Stimulated activated CD4-positive, alpha-beta T cell treated with anti-CD3 and anti-CD28 coated beads, Interleukin-2, amount 100 ng/mL, for 24 hours (primary cell): ENCODE data around the gene RALGAPA2.

ENCODE experiments used
- DNase-seq, 2 donors: peaks; one replicate each; pipeline ENCODE4 v3.0.0-alpha.2; 2020

The RALGAPA2 gene

DNA sequence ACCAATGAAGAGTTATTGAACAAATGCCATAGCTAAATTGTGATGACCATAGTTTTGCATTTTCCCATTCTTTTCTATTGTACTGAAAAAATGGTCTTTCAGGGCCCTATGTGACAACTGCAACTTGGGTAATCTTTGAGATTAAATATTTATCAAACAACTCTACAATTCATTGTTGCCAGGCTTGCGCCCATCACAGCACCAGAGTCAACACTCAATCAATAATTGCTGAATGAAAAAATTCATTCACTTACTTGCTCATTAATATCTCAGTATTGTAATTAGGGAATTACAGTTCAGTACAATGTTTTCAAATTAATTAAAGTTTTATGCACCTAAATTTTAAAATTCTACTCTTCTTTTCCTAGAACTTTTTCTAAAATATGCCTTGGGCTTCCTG is 7.7 kb upstream of the RALGAPA2 start:
- DNase-seq = no peak

DNA sequence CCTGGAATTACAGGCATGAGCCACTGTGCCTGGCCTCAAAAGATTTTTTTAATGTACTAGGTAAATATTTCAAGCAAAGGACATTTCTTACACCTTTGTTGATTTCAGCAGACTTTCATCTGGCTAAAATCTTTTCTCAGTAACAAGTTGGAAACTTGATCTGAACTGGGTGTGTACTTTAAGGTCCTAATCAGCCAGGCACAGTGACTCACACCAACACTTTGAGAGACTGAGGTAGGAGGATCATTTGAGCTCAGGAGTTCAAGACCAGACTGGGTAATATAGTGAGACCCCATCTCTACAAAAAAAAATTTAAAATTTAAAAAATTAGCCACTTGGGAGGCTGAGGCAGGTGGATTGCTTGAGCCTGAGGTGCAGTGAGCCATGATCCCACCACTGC is 7.0 kb upstream of the RALGAPA2 start:
- DNase-seq = no peak

DNA sequence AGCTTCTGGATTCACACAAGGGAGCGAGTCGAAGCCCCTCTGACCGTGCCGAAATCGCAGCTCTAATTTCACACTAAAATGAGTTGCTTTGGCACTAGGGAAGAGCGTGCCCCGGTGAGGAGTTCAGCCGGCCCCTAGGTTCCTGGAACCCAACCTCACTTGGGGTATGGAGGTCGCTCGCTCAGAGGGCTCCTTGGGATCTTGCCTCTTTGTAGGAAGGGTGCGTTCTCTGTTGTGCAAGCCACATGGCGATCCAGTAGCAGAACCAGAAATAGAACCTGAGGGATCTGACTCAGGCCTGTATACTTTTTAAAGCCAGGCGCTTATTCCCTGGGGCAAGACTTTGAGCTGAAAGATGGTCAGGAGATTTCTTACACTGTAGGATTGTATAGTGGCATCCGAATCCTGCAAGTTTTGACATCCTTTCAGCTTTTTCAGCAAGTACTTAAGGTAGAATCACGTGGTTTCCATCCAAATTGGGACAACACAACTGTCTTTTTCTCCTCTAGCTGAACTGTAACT is 861 bp upstream of the RALGAPA2 start:
- DNase-seq = peak in 1 of 2 donors; percentile 22

DNA sequence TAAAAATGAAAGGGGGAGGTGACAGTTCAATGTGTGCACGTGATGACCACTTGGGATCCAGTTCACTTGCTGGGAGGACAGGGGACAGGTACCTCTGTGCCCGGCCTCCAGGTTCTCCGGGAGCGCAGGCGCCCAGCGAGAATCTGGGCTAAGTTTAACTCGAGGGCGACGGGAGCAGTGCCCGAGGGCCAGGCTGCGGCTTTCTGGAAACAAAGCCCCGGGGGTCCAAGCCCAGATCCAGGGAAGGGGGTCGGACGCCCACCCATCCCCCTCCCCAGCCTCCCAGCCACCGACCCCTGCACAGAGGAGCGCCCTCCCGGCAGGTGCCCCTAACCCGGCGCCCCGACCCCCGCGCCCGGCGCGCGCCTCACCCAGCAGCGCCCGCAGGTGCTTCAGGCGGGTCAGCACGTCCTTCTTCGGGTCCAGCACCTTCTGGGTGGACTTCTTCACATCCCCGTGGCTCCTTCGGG is 405 bp downstream of the RALGAPA2 start:
- DNase-seq = peak; percentile 20 to 25

DNA sequence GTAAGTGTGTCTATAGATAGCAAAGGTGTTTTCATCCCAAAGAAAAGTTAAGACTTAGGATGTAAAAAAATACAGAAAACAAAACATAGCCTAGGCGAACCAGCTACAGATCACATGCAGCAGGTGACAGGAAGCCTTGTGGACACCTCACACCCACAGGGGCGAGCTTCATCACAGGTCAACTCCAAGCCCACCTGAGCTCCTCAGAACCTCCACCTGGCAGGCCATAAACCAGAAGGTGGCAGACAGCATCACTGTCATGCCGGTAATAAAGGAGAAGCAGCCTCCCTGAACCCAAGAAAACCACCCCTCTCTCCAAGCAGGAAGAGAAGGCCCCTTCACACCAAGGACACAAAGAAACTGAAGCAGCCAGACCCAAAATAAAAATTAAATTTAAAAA is 1.0 kb downstream of the RALGAPA2 start:
- peak; percentile 10 to 20 for DNase-seq

DNA sequence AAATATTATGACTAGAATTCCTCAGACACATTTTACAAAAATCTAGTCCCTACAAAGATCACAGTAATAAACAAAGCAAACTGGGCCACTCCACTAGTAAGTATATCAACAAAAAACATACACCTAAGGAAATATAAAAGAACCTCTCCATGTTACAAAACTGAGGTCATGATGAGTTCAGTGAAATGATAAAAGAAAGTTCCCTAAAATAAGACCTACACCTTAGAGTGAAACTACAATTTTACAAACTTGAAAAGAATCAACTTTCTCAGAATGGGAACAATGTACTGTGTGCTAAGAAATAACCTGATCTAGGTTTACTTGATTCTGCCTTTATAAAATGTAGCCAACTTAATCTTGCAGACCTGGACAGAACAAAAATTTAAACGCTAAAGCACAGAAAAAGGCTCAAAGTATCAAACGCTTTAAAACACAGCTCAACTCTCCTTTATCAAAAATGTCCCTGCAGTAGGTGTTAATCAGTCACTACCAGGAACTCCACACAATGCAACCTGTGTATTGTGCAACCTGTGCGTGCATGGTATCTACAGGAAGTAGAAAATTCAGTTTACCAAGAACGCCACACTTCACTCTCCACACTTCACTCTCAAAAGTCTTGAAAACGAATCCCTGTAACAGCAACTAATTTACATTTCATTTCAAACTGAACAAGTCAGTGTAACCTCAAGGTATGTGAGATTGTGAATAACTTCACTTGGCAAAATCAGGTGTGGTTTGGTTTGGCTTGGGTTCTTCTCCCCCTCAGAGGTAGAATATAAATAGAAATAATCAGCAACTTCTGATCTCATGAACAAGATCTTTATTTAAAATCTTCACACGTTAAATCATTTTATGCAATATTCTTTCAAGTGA is 1.8 kb downstream of the RALGAPA2 start:
- DNase-seq = no peak

DNA sequence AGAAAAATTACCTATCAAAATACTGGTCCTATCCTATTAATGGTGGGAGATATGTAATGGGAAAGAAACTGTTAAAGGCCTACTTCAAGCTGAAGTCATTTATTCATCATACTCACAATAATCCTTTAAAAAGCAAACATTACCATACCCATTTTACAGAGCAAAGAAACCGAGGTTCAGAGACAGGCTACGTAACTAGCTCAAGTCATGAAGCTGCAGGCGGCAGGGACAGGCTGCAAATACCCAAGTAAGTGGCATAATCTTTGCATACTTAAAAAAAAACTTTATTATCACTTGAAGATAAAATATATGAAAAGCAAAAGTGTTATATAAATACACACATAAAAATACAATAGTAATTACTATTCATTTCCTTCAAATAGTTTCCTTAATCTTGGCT is 2.6 kb downstream of the RALGAPA2 start:
- no peak for DNase-seq

DNA sequence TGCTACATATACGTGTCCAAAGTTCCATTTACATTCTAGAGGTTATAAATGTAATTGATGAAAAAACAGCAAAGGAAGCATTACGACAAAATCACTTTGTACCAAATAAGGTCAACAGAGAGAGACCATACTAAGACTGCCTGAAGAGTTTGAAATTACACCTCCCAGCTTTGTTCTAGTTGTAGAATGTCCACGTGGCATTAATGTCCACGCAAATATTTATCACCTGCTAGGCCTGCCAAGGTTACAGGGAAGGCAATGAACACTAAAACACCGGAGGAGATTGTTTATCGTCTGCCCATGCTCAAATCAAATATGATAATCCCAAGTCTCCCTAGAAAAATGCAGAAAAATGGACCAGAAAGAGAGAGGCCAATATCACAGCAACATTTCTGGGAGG is 6.2 kb downstream of the RALGAPA2 start:
- no peak for DNase-seq

DNA sequence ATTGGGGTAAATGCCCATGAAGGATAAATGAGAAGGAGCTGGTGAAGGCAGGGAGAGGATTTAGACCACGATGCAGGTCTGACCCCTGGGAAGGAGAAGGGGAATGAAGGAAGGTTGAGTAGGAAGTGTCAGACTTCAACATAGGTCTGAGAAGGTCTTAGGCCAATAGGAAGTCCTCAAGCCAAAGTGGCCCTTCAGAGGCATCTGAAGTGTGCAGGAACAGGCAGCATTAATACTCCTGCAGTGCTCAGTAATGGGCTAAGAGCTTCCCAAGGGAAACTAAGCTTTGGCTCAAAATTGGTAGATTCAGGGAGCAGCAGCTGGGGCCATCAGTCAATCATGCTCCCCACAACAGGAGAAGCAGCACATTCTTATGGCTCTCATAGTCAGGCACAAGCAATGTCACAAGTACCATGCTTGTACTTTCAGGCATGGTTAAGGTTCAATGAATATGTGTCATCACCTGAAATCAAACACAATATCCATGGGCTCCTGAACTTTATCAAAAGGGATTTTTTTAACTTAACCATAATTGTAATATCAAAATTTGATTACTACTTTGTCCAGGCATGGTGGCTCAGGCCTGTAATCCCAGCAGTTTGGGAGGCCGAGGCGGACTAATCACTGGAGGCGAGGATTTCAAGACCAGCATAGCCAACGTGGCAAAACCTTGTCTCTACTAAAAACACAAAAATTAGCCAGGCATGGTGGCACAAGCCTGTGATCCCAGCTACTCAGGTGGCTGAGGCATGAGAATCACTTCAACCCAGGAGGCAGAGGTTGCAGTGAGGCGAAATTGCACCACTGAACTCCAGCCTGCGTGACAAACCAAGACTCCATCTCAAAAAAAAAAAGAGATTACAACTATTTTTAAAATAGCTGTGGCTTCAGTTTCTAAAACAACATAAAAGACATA is 9.9 kb downstream of the RALGAPA2 start:
- DNase-seq = no peak

DNA sequence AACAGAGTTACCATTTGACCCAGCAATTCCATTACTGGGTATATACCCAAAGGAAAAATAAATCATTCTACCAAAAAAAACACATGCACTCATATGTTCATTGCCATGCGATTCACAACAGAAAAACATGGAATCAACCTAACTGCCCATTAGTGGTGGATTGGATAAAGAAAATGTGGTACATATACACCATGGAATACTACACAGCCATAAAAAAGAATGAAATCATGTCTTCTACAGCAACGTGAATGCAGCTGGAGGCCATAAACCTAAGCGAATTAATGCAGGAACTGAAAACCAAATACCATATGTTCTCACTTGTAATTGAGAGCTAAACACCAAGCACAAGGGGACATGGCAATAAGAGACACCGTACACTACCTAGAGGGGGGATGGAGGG is 12.5 kb downstream of the RALGAPA2 start:
- DNase-seq = no peak

DNA sequence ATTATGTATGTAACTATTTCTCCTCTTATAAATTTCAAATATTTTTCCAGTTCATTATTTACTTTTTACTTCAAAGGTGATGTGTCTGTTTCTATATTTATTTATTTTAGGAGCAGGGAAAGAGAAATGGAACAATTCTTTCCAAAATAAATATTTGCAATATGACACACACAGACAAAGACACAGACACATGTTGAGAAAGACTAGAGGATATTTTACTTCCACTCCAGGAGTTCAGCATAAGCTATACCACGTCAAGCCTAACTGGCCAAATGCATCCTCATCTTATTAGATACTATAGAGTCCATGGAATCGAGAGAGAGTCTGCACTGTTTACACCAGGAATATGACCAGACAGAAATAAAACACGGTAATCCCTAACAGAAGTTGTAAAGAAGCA is 13.3 kb downstream of the RALGAPA2 start:
- no peak for DNase-seq

DNA sequence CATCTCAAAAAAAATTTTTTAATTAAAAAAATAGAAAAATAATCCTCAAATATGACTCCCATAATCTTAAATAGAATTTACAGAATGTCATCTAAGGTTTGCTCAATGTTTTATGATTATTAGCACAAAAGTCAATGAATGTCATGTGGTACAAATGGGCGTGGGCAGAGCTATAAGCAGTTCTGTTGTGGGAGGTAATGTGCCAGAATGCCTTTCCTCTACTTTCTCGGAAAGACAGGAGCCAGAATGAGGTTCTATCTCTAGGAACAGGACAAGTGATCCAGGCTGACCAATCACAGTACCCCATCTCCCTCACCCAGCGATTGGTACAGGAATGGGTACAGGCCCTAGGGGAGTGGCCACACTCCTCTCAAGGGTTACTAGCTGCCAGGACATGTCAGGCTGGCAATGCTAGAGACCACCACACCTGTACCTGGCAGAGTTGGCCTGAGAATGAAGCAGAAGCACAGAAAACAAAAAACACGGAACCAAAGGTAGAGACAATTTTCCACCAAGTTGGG is 15.1 kb downstream of the RALGAPA2 start:
- DNase-seq = no peak

DNA sequence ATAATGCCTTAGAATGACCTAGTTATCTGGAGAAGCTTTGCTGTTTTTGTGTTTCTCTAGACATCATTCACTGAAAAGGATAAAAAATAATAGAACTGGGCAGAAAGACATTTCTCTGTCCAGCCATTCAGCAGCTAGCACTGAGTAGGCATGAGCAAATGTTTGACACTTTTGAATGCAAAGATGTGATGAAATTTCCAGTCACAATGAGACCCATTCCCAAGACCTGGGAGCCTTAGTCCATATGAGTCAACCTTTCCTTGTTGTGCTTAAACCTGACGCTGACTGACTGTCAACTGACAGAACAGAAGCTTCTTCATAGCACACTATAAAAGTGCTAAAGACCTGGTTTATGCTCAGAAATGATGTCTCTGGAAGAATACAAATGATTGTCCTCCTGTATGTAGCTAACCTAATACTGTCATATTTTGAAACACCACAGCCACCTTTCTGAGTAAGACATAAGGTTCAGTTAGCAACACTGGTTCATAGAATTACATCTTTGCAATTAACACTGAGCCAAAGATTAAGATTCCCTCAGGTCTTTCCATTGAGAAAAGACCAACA is 17.1 kb downstream of the RALGAPA2 start:
- DNase-seq = no peak

DNA sequence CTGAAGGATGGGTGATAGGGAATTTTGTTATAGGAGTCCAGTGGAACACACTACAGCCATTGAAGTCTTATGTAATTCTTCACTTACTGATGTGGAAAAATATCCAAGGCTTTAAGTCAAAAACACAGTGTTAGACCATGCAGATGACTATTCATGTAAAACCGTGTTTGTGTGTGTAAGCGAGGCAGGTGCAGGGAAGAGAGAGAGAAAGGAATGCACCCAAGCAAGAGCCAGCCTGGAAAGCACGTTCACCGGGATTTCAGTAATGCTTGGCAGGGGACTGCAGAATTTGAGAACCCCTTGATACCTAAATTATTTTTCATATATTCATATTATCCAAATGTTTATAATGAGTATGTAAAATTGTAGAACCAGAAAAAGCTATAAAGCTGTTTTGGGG is 17.9 kb downstream of the RALGAPA2 start:
- DNase-seq = no peak

DNA sequence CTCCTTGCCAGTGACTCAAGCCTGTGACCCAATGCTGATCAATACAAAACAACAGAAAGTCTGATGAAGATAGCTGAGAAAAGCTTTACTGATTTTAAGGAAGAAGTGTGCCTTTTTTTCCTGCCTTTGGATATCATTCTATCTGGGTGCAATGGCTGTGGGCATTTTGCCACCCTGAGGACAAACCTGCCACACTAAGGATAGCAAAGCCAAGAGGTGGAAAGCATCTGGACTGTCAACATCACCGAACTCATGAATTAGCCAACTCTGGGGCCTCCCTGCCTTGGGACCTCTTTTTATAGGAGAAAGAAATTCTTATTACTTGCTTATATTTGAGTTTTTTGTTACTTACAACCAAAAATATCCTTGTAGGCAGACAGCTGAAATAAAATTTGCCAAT is 19.9 kb downstream of the RALGAPA2 start:
- no peak for DNase-seq

DNA sequence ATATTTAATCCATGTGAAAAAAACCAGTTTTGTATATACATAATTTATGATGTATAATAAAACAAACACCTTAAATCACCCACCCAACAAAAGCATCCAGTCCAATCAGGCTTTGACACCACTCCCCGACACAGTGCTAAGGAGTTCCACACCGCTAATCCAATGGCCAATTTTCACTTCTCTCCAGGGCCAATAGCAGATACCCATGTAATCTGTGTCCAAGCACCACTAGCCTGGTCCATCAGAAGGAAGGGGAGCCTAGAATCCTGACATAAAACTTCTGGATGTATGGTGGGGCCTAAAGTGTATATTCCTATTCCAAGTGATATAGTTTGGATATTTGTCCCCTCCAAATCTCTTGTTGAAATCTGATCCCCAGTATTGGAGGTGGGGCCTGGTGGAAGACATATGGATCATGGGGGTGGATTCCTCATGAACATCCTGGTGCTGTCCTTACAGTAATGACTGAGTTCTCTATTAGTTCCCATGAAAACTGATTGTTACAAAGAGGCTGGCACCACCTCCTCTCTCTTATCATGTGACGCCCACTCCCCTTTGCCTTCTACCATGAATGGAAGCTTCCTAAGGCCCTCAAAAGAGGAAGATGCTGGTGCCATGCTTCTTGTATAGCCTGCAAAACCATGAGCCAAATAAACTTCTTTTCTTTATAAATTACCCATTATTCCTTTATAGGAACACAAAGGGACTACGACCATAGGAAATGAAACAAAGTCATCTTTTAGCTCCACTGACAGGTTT is 20.8 kb downstream of the RALGAPA2 start:
- DNase-seq = no peak

DNA sequence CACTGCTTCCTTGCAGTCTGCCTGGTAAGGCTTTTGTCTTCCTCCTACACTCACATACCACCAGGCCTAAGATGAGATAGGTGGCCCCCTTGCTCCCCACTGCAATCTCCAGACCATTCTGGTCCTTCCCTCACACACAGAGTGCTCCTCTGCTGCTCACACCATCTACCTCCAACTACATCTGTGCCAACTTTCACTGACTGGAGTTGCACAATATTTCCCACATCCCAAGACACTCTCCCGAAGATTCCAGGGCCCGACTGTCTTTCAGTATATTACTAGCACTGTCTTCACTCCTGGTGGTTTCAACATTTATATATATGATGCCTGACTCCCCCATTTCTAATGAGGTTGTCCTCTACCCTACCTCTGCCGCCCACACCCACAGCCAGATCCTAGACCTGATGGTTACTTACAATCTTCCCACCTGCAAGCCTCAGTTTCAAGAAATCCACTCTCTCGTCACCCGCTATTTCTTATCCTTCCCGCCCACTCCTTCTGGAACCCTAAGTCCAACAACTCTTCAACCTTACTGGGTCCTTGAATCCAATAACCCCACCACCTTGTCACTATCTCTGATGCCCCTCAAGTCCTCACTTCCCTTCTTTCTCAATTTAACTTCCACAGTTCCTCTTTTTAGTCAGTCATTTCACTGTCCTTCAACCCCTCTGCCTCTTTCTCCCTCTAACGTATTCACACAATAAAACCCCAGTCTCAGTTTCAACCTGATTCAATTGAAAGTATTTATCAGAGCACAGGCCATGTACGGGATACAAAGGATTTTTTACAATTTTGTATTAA is 21.6 kb downstream of the RALGAPA2 start:
- DNase-seq = no peak

DNA sequence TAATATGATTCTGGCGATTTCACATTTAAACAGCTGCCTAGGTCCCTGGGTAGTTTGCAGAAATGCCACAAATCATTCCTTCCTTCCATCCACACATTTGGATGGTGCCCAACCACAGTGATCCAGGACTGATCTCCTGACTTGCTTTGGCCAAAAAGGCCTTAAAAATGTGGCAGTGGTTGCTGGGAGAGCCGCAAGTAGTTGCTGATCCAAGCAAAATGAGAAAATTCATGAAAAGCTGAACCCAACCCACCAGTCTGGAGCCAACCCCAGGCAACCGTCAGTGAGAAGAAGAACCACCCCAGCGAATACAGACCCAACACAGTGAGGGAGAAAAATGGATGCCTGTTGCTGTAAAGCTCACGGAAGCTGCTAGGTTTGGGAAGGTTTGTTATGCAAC is 25.1 kb downstream of the RALGAPA2 start:
- DNase-seq = no peak

DNA sequence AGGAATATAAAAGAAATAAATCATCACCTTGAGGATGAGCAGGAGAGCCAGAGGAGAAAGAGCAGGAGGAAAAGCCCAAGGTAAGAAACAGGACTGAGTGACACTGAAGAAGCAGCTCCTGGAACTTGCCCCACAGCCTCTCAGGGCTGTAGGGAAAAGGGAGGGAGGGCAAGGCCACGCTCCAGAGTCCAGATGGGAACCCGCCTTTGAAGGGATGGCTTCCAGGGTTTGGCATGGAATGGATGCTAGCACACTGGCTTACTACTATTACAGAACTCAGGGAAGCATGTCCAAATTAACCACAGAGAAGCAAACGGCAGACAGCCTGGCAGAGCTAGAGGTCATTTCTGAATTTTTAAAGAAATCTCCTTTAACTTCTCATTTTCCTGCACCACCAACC is 26.8 kb downstream of the RALGAPA2 start:
- DNase-seq = no peak

DNA sequence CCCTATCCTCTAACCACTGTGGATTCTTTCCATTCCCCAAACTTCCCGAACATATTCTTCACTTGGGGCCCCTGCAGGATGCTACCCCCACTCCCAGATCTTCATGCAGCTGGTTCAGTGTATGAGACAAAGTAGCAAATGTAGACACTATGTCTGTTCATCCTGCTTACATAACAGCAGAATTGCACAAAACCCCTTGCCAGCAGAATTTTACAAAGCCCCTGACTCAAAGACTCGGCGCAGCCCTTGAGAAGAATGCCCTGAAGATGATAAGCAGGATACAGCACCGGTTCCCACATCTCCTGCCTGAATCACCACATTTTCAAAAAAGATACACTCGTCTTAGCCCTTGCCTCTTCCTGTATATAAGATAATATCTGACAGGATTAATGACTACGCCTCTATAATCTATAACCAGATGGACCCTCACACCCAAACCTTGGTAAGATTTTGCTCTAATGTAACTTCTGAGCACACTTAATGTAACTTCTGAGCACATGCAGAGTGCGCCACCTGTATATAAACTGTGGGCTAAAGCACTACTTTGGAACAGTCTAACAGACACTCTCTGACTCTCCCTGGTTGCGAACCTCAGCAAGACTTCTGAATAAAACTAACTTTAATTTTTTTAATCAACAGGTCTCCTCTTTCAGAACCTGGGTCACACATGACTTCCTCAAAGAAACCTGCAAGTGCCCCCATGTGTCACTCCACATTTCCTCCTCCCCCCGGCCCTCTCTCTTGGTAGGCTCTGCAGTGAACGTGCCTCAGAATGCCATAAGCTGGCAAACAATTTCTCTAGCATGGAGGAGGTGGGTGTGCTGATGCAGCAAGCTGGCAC is 28.7 kb downstream of the RALGAPA2 start:
- no peak for DNase-seq
